ENCODE data around the gene GRHL3.
A peak's percentile ranks its signal among the peaks of the same experiment; 100 is the strongest.

The GRHL3 gene

GRCh38 chr1:24299901-24300300 lies 19.3 kb upstream of the GRHL3 start:
- TF ChIP-seq CTCF (IDR thresholded peaks at IDR 0.05), result no peak
- no peak overlapping the region for H3K4me2 ChIP-seq (ENCODE audit: low read length)
- H3K9me3 ChIP-seq (ENCODE audit: control insufficient read depth, low read length), result no peaks in the 10 kb centered on the region
- H3K9ac ChIP-seq, result no peak overlapping the region
- H3K4me3 ChIP-seq (ENCODE audit: low read depth, low read length), result no peak overlapping the region
- no peaks in the 10 kb centered on the region for H3K36me3 ChIP-seq (ENCODE audit: control insufficient read depth, insufficient read depth, low read length)
- H3K27ac ChIP-seq, result no peak overlapping the region
- no peaks in the 10 kb centered on the region for H3K27me3 ChIP-seq (ENCODE audit: control insufficient read depth, insufficient read depth, low read length)
- H2AFZ ChIP-seq, result no peak overlapping the region
- no peaks in the 10 kb centered on the region for H3K79me2 ChIP-seq
- no peaks in the 10 kb centered on the region for H3K4me1 ChIP-seq

GRCh38 chr1:24300971-24301784 lies 18.0 kb upstream of the GRHL3 start:
- Histone ChIP-seq H2AFZ (no peak overlapping the region), H3K27ac (no peak overlapping the region)
- TF ChIP-seq CTCF (IDR thresholded peaks at IDR 0.05), result no peak

GRCh38 chr1:24301785-24302175 lies 17.4 kb upstream of the GRHL3 start:
- TF ChIP-seq CTCF (IDR thresholded peaks at IDR 0.05), result no peak
- H3K4me2 ChIP-seq (ENCODE audit: low read length), result peak overlapping the region; percentile 35
- H2AFZ ChIP-seq, result no peak overlapping the region
- no peak overlapping the region for H3K27ac ChIP-seq
- H3K36me3 ChIP-seq (ENCODE audit: control insufficient read depth, insufficient read depth, low read length), result no peaks in the 10 kb centered on the region
- no peaks in the 10 kb centered on the region for H3K79me2 ChIP-seq
- no peak overlapping the region for H3K4me3 ChIP-seq (ENCODE audit: low read depth, low read length)
- no peak overlapping the region for H3K9ac ChIP-seq
- no peaks in the 10 kb centered on the region for H3K27me3 ChIP-seq (ENCODE audit: control insufficient read depth, insufficient read depth, low read length)
- H3K4me1 ChIP-seq, result no peaks in the 10 kb centered on the region
- H3K9me3 ChIP-seq (ENCODE audit: control insufficient read depth, low read length), result no peaks in the 10 kb centered on the region

More at GRCh38 chr1:24300971-24301784, 18.0 kb upstream of the GRHL3 start:
- no peaks in the 10 kb centered on the region for H3K36me3 ChIP-seq (ENCODE audit: control insufficient read depth, insufficient read depth, low read length)
- no peak overlapping the region for H3K9ac ChIP-seq
- H3K4me1 ChIP-seq, result no peaks in the 10 kb centered on the region
- no peaks in the 10 kb centered on the region for H3K27me3 ChIP-seq (ENCODE audit: control insufficient read depth, insufficient read depth, low read length)
- no peaks in the 10 kb centered on the region for H3K79me2 ChIP-seq
- no peaks in the 10 kb centered on the region for H3K9me3 ChIP-seq (ENCODE audit: control insufficient read depth, low read length)
- no peak overlapping the region for H3K4me2 ChIP-seq (ENCODE audit: low read length)
- H3K4me3 ChIP-seq (ENCODE audit: low read depth, low read length), result no peak overlapping the region

GRCh38 chr1:24302209-24302611 lies 16.9 kb upstream of the GRHL3 start:
- Histone ChIP-seq H2AFZ (no peak overlapping the region), H3K4me3 (ENCODE audit: low read depth, low read length) (no peak overlapping the region), H3K9ac (no peak overlapping the region), H3K4me2 (ENCODE audit: low read length) (peak overlapping the region; percentile 35), H3K27ac (no peak overlapping the region), H3K9me3 (ENCODE audit: control insufficient read depth, low read length) (no peaks in the 10 kb centered on the region), H3K36me3 (ENCODE audit: control insufficient read depth, insufficient read depth, low read length) (no peaks in the 10 kb centered on the region), H3K79me2 (no peaks in the 10 kb centered on the region), H3K27me3 (ENCODE audit: control insufficient read depth, insufficient read depth, low read length) (no peaks in the 10 kb centered on the region), H3K4me1 (no peaks in the 10 kb centered on the region)
- no peak for TF ChIP-seq CTCF (IDR thresholded peaks at IDR 0.05)

GRCh38 chr1:24303600-24303999 lies 15.6 kb upstream of the GRHL3 start:
- Histone ChIP-seq H3K4me2 (ENCODE audit: low read length) (no peak overlapping the region), H3K9me3 (ENCODE audit: control insufficient read depth, low read length) (no peaks in the 10 kb centered on the region), H3K9ac (no peak overlapping the region), H3K27ac (no peak overlapping the region), H3K4me1 (no peaks in the 10 kb centered on the region), H3K27me3 (ENCODE audit: control insufficient read depth, insufficient read depth, low read length) (no peaks in the 10 kb centered on the region), H3K79me2 (no peaks in the 10 kb centered on the region), H3K36me3 (ENCODE audit: control insufficient read depth, insufficient read depth, low read length) (no peaks in the 10 kb centered on the region), H3K4me3 (ENCODE audit: low read depth, low read length) (no peak overlapping the region), H2AFZ (no peak overlapping the region)
- TF ChIP-seq CTCF (IDR thresholded peaks at IDR 0.05), result no peak
